ENCODE data around the gene PKIB. TPM values are rescaled to one million over a fixed set of nuclear protein-coding genes. Genes with fewer than 3 reads are reported as not detected.

The PKIB gene
- total RNA-seq, 4 donors from 2014 or later = 0.90 to 5.7 (median 2.0) TPM; not detected in 1

- no peaks in the 10 kb centered on the region for H3K36me3 ChIP-seq
- TF ChIP-seq, protein P1, sequence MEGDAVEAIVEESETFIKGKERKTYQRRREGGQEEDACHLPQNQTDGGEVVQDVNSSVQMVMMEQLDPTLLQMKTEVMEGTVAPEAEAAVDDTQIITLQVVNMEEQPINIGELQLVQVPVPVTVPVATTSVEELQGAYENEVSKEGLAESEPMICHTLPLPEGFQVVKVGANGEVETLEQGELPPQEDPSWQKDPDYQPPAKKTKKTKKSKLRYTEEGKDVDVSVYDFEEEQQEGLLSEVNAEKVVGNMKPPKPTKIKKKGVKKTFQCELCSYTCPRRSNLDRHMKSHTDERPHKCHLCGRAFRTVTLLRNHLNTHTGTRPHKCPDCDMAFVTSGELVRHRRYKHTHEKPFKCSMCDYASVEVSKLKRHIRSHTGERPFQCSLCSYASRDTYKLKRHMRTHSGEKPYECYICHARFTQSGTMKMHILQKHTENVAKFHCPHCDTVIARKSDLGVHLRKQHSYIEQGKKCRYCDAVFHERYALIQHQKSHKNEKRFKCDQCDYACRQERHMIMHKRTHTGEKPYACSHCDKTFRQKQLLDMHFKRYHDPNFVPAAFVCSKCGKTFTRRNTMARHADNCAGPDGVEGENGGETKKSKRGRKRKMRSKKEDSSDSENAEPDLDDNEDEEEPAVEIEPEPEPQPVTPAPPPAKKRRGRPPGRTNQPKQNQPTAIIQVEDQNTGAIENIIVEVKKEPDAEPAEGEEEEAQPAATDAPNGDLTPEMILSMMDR (IDR thresholded peaks at IDR 0.05) = no peak
- TF ChIP-seq POLR2A (IDR thresholded peaks at IDR 0.05) (no peak), EP300 (IDR thresholded peaks at IDR 0.05) (no peak)
- no peak overlapping the region for H3K27ac ChIP-seq
- no peaks in the 10 kb centered on the region for H3K9me3 ChIP-seq
- no peaks in the 10 kb centered on the region for H3K27me3 ChIP-seq
- no peak overlapping the region for H3K4me3 ChIP-seq
- no peak for DNase-seq (ENCODE audit: low spot score in 2 of 2)
- H3K4me1 ChIP-seq = no peaks in the 10 kb centered on the region
Observed at GRCh38 chr6:122760330-122760729, 150.1 kb downstream of the PKIB start.

DNA sequence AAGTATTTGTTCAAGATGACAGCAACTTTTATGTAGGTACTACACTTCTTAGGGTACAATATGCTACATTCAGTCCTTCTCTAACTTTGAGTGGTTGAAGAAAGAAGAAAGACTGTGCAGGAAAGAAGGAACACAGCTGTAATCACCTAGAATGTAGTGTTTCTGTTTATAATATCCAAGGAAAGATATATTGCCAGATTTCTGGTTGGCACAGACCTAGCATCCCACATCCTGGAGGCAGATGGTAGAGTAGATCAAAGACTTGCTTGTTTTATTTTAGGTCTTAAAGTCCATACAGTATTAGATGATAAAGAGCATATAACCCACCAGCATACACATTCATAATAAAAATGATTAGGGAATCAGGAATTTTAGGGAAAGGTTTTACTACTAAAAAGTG lies 156.1 kb downstream of the PKIB start:
- TF ChIP-seq, protein P1 (IDR thresholded peaks at IDR 0.05) = no peak
- TF ChIP-seq POLR2A (IDR thresholded peaks at IDR 0.05) = no peak
- no peak for TF ChIP-seq EP300 (IDR thresholded peaks at IDR 0.05)
- Histone ChIP-seq H3K36me3 (no peaks in the 10 kb centered on the region), H3K4me1 (no peaks in the 10 kb centered on the region), H3K27me3 (no peaks in the 10 kb centered on the region), H3K9me3 (no peaks in the 10 kb centered on the region), H3K4me3 (no peak overlapping the region), H3K27ac (no peak overlapping the region)
- no peak for DNase-seq (ENCODE audit: low spot score in 2 of 2)

GRCh38 chr6:122770835-122771601 lies 160.8 kb downstream of the PKIB start:
- Histone ChIP-seq H3K4me1 (no peaks in the 10 kb centered on the region), H3K9me3 (no peaks in the 10 kb centered on the region), H3K4me3 (no peak overlapping the region), H3K27me3 (no peaks in the 10 kb centered on the region), H3K27ac (no peak overlapping the region), H3K36me3 (no peaks in the 10 kb centered on the region)
- 71 to 75% methylated on average over 1 of the region's 1 CpG for WGBS, 2 donors
- TF ChIP-seq EP300 (IDR thresholded peaks at IDR 0.05) = no peak
- TF ChIP-seq, protein P1 (IDR thresholded peaks at IDR 0.05) = no peak
- TF ChIP-seq POLR2A (IDR thresholded peaks at IDR 0.05) = no peak
- DNase-seq (ENCODE audit: low spot score in 2 of 2) = no peak

DNA sequence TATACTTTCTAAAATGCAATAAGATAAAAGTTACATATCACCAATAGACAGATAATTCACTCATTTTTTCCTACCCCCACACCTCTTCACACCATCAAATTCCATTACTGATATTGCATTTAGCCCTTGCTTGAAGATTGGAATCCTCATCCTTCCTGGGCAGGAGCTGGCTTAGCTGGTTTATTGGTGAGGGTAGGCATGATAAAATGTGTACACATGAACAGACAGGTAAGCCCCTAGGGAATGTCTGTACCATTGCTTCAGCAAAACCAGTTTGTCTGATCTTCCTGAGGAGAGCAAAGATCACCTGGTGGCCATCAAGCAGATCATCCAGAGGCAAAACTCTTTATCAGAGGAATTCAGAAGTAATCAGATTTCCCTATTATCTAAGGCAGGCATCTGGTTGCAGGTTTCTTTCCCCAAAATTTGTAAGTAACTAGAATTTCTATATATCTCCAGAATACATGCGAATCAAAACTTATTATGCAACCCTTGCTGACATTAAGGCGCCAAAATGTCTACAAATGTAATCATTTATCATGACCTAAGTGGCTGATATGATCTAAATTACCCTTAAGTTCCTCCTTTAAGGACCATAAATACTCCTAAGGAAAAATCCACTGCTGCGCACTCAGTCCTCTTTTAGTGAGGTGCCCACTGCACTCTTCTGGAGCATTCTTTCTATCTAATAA lies 162.7 kb downstream of the PKIB start:
- Histone ChIP-seq H3K9me3 (no peaks in the 10 kb centered on the region), H3K4me1 (no peaks in the 10 kb centered on the region), H3K36me3 (no peaks in the 10 kb centered on the region), H3K27me3 (no peaks in the 10 kb centered on the region), H3K27ac (no peak overlapping the region), H3K4me3 (no peak overlapping the region)
- DNase-seq (ENCODE audit: low spot score in 2 of 2) = no peak
- WGBS, 2 donors = 83 to 90% methylated on average over 3 of the region's 3 CpGs
- TF ChIP-seq, protein P1 (IDR thresholded peaks at IDR 0.05) = no peak
- TF ChIP-seq POLR2A (IDR thresholded peaks at IDR 0.05) = no peak
- TF ChIP-seq EP300 (IDR thresholded peaks at IDR 0.05) = no peak

Small RNA genes within 50 kb of the gene (small RNA-seq; reads per million reads assigned to genes)
- gene RN7SL564P = not detected

Other genes with a start within 250 kb of the PKIB start
- 10 to 100 TPM; 20.7 to 40.6 (median 31.5) TPM for gene HSF2, start 210.8 kb upstream of the PKIB start, total RNA-seq
- 100 to 1,000 TPM; 167 to 275 (median 248) TPM for gene SERINC1, start 138.6 kb upstream of the PKIB start, total RNA-seq
- gene FABP7, start 169.3 kb downstream of the PKIB start, total RNA-seq = not detected
- gene SMPDL3A, start 178.9 kb downstream of the PKIB start, total RNA-seq = 10 to 100 TPM in 2 of 4 donors, 1 to 10 TPM in 2; 8.6 to 14.0 (median 10.5) TPM